T-helper 22 cell (primary cell): ENCODE results near the gene CRYM.
"Not testable (repeated sequence)": the region's sequence is repeated elsewhere in the genome, so short reads cannot be mapped to it uniquely, and the experiment has no call there.

ENCODE experiments used
- DNase-seq: peaks from one replicate; pipeline ENCODE4 v3.0.0-alpha.2; 2020; ENCODE audit warnings: low read depth

The CRYM gene

GRCh38 chr16:21277045-21277926 lies 804 bp downstream of the CRYM start:
- no peak for DNase-seq

- DNase-seq = no peak
Measured at GRCh38 chr16:21276090-21276489, 2.0 kb downstream of the CRYM start.

GRCh38 chr16:21275529-21275928 lies 2.6 kb downstream of the CRYM start:
- DNase-seq = no peak

GRCh38 chr16:21274172-21274726 lies 3.8 kb downstream of the CRYM start:
- DNase-seq = no peak

- DNase-seq = not testable (repeated sequence)
Measured at GRCh38 chr16:21272763-21273162, 5.3 kb downstream of the CRYM start.

- DNase-seq = no peak
Measured at GRCh38 chr16:21272253-21272652, 5.8 kb downstream of the CRYM start.

GRCh38 chr16:21268236-21268635 lies 9.9 kb downstream of the CRYM start:
- DNase-seq = no peak

GRCh38 chr16:21267298-21267697 lies 10.8 kb downstream of the CRYM start:
- no peak for DNase-seq

GRCh38 chr16:21265104-21265837 lies 12.8 kb downstream of the CRYM start:
- no peak for DNase-seq

GRCh38 chr16:21264571-21265036 lies 13.5 kb downstream of the CRYM start:
- no peak for DNase-seq

GRCh38 chr16:21263640-21264570 lies 14.2 kb downstream of the CRYM start:
- no peak for DNase-seq

GRCh38 chr16:21262779-21263639 lies 15.1 kb downstream of the CRYM start:
- DNase-seq = no peak

GRCh38 chr16:21260870-21261791 lies 17.0 kb downstream of the CRYM start:
- no peak for DNase-seq

- no peak for DNase-seq
Measured at GRCh38 chr16:21257284-21257683, 20.8 kb downstream of the CRYM start.

GRCh38 chr16:21256636-21257035 lies 21.5 kb downstream of the CRYM start:
- no peak for DNase-seq

- DNase-seq = no peak
Measured at GRCh38 chr16:21253470-21253869, 24.6 kb downstream of the CRYM start.

GRCh38 chr16:21250072-21250923 lies 27.8 kb downstream of the CRYM start:
- no peak for DNase-seq

- not testable (repeated sequence) for DNase-seq
Measured at GRCh38 chr16:21248179-21248578, 29.9 kb downstream of the CRYM start.
